Renal pelvis (tissue), 4 donors: ENCODE results near the gene CLMP. TPM values are rescaled to one million over a fixed set of nuclear protein-coding genes. Genes with fewer than 3 reads are reported as not detected.
"Not testable (repeated sequence)": the region's sequence is repeated elsewhere in the genome, so short reads cannot be mapped to it uniquely, and the experiment has no call there.

Experiments used
- DNase-seq: peaks from one replicate; pipeline ENCODE4 v3.0.0-alpha.2; 2013
- polyA plus RNA-seq, 3 donors: library from polyadenylated mRNA; unstranded; fragments of 120-200 nt; gene quantifications; one replicate each; pipeline ENCODE4 v1.2.1, GENCODE V29; 2013; ENCODE audit not compliant: insufficient read length in 3 of 3

Gene CLMP
- polyA plus RNA-seq, 3 donors = 26.1 to 30.7 (median 27.2) TPM

- DNase-seq = no peak
These were observed 21.8 kb downstream of the CLMP start for GRCh38 chr11:123173040-123173855.

GRCh38 chr11:123170929-123171328 lies 24.1 kb downstream of the CLMP start:
- no peak for DNase-seq

- no peak for DNase-seq
These were observed 25.2 kb downstream of the CLMP start for GRCh38 chr11:123169821-123170220.

- DNase-seq = no peak
These were observed 26.0 kb downstream of the CLMP start for GRCh38 chr11:123168955-123169484.

- no peak for DNase-seq
These were observed 26.8 kb downstream of the CLMP start for GRCh38 chr11:123168241-123168640.

- no peak for DNase-seq
These were observed 28.9 kb downstream of the CLMP start for GRCh38 chr11:123166071-123166559.

- no peak for DNase-seq
These were observed 30.2 kb downstream of the CLMP start for GRCh38 chr11:123164732-123165450.

- DNase-seq = no peak
These were observed 31.4 kb downstream of the CLMP start for GRCh38 chr11:123163621-123164020.

- DNase-seq = no peak
These were observed 33.5 kb downstream of the CLMP start for GRCh38 chr11:123161376-123162030.

- DNase-seq = no peak
These were observed 35.7 kb downstream of the CLMP start for GRCh38 chr11:123159183-123159857.

GRCh38 chr11:123158033-123159003 lies 36.7 kb downstream of the CLMP start:
- DNase-seq = no peak

- no peak for DNase-seq
These were observed 42.1 kb downstream of the CLMP start for GRCh38 chr11:123152951-123153350.

GRCh38 chr11:123152346-123152745 lies 42.7 kb downstream of the CLMP start:
- DNase-seq = not testable (repeated sequence)

GRCh38 chr11:123151796-123152195 lies 43.3 kb downstream of the CLMP start:
- no peak for DNase-seq

GRCh38 chr11:123151366-123151765 lies 43.7 kb downstream of the CLMP start:
- DNase-seq = no peak

- DNase-seq = no peak
These were observed 44.2 kb downstream of the CLMP start for GRCh38 chr11:123150882-123151281.

- DNase-seq = no peak
These were observed 46.1 kb downstream of the CLMP start for GRCh38 chr11:123148965-123149364.

- DNase-seq = no peak
These were observed 49.4 kb downstream of the CLMP start for GRCh38 chr11:123145661-123146060.

- DNase-seq = no peak
These were observed 49.8 kb downstream of the CLMP start for GRCh38 chr11:123145220-123145619.

- no peak for DNase-seq
These were observed 50.3 kb downstream of the CLMP start for GRCh38 chr11:123144707-123145106.
